GM10266 (cell line): ENCODE results near the gene CSRP1.
A peak's percentile ranks its signal among the peaks of the same experiment; 100 is the strongest.

Experiments used
- DNase-seq: peaks from one replicate; pipeline ENCODE4 v3.0.0; 2012; ENCODE audit errors: extremely low spot score
- CTCF ChIP-seq: IDR thresholded peaks from 2 replicates; pipeline ENCODE4 v1.5.1; 2012; ENCODE audit warnings: mild to moderate bottlenecking, low read depth; ENCODE audit not compliant: control insufficient read depth, insufficient read depth; ENCODE audit errors: missing control alignments

The CSRP1 gene

GRCh38 chr1:201515895-201516294 lies 9.0 kb upstream of the CSRP1 start:
- DNase-seq, result no peak
- TF ChIP-seq CTCF, result no peak

DNA sequence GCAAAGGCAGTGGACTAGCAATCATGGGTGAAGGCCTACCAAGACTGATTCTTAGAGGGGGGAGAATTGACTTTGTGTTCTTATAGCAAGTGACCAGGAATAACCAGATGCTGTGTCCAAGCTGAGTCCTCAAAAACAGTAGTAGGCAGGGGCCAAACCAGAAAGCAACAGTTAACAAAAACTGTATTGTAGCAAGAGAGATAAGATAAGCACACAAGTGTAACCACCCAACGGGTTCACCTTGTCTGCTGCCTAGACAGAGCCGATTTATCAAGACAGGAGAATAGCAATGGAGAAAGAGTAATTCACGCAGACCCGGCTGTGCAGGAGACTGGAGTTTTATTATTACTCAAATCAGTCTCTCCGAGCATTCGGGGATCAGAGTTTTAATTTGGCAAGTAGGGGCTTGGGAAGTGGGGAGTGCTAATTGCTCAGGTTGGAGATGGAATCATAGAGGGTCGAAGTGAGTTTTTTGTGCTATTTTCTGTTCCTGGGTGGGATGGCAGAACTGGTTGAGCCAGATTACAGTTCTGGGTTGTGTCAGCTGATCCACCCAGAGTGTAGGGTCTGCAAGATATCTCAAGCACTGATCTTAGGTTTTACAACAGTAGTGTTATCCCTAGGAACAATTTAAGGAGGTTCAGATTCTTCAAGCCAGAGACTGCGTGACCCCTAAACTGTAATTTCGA lies 8.3 kb upstream of the CSRP1 start:
- TF ChIP-seq CTCF, result no peak
- no peak for DNase-seq

DNA sequence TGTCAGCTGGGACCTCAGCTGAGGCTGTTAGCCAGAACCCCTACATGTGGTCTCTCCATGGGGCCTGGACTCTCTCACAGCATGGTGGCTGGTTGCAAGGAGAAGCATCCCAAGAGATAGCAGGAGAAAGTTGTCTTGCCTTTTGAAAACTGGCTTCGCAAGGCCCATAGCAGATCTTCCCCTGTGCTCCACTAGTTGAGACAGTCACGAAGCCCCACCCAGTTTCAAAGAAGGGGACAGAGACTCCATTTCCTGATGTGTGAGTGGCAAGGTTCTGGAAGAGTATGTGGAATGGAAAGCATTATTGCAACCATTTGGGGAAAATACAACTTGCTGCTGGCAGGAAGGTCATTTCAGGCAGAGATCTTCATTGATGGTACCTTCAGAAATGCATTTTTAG lies 7.5 kb upstream of the CSRP1 start:
- no peak for DNase-seq
- TF ChIP-seq CTCF, result no peak

GRCh38 chr1:201513498-201514243 lies 6.7 kb upstream of the CSRP1 start:
- DNase-seq, result no peak
- no peak for TF ChIP-seq CTCF

GRCh38 chr1:201511941-201512539 lies 5.1 kb upstream of the CSRP1 start:
- peak; percentile 57 for DNase-seq
- no peak for TF ChIP-seq CTCF

DNA sequence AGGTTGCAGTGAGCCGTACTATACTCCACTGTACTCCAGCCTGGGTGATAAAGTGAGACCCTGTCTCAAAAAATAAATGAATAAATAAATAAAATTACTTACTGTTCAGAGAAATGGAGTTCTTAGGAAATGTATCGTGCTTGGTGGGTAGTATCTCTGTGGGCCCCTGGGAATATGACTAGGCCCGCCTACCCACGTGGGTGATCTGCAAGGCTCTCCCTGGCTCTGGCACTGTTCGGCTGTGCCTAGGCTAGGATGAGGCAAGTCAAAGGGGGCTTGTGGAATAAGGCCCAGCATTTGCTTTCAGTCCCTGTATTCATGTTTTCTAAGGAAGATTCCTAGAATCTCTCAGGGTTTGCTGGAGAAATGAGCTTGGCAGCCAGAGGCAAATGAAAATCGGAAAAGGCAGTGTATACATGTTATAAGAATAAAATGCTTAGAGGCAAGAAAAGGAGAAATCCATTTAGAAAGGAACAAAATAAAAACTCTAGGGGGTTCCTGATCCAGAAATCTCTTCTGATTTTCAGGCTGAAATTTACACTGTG lies 4.5 kb upstream of the CSRP1 start:
- DNase-seq, result no peak
- TF ChIP-seq CTCF, result no peak
